Measurements from ENCODE around the gene UBE2G2. TPM values are rescaled to one million over a fixed set of nuclear protein-coding genes. Genes with fewer than 3 reads are reported as not detected.

UBE2G2 gene
- total RNA-seq, 1 experiment from 2014 or later, result 117 TPM

GRCh38 chr21:44814498-44815023, 12.9 kb upstream of the UBE2G2 start:
- ATAC-seq, result no peak
- CTCF ChIA-PET, result interaction anchor here (1.1 to 1.4 kb wide), 2 partner anchors 13 to 14 kb away, joined by 3 to 4 read pairs; partner anchors contain the start of gene UBE2G2
- TF ChIP-seq EMX1 (CRISPR knock-in tag; IDR thresholded peaks at IDR 0.05) (no peak), ZNF219 (CRISPR knock-in tag; IDR thresholded peaks at IDR 0.05; ENCODE audit: borderline replicate concordance) (no peak), NR3C1 (CRISPR knock-in tag; conservative IDR thresholded peaks at IDR 0.05; ENCODE audit: low read depth) (no peak), ZNF423 (CRISPR knock-in tag; IDR thresholded peaks at IDR 0.05) (no peak), MAX (CRISPR knock-in tag; IDR thresholded peaks at IDR 0.05) (no peak), E2F4 (CRISPR knock-in tag; IDR thresholded peaks at IDR 0.05; ENCODE audit: borderline replicate concordance, low read depth) (no peak), ZNF121 (CRISPR knock-in tag; IDR thresholded peaks at IDR 0.05) (no peak), RELA (CRISPR knock-in tag; IDR thresholded peaks at IDR 0.05; ENCODE audit: borderline replicate concordance) (no peak), CBFB (CRISPR knock-in tag; IDR thresholded peaks at IDR 0.05; ENCODE audit: low read depth) (no peak), SP1 (CRISPR knock-in tag; conservative IDR thresholded peaks at IDR 0.05) (no peak), IRF1 (CRISPR knock-in tag; IDR thresholded peaks at IDR 0.05) (no peak), IRF2 (CRISPR knock-in tag; IDR thresholded peaks at IDR 0.05; ENCODE audit: borderline replicate concordance, low read depth) (no peak), PRRX2 (CRISPR knock-in tag; IDR thresholded peaks at IDR 0.05) (no peak), AFF4 (CRISPR knock-in tag; IDR thresholded peaks at IDR 0.05; ENCODE audit: borderline replicate concordance) (no peak), PREB (CRISPR knock-in tag; IDR thresholded peaks at IDR 0.05; ENCODE audit: borderline replicate concordance) (no peak), RORB (CRISPR knock-in tag; IDR thresholded peaks at IDR 0.05) (no peak), SMAD3 (CRISPR knock-in tag; IDR thresholded peaks at IDR 0.05; ENCODE audit: borderline replicate concordance) (no peak), ETV6 (CRISPR knock-in tag; IDR thresholded peaks at IDR 0.05) (no peak), ESRRA (CRISPR knock-in tag; IDR thresholded peaks at IDR 0.05; ENCODE audit: borderline replicate concordance) (no peak)
- peaks cover 3% of the 10 kb centered on the region for H3K9me3 Mint-ChIP-seq
- H3K27ac Mint-ChIP-seq, result no peak overlapping the region
- POLR2A ChIA-PET, result no interaction called here
- peaks cover 7% of the 10 kb centered on the region for H3K27me3 Mint-ChIP-seq (ENCODE audit: low read depth)
- no peak overlapping the region for H3K4me3 Mint-ChIP-seq
- peaks cover 10% of the 10 kb centered on the region for H3K4me1 Mint-ChIP-seq
- DNase-seq (ENCODE audit: low spot score), result no peak
- H3K36me3 Mint-ChIP-seq, result peaks cover 15% of the 10 kb centered on the region

GRCh38 chr21:44813727-44814126, 12.1 kb upstream of the UBE2G2 start:
- no peak for TF ChIP-seq SOX15 (CRISPR knock-in tag; IDR thresholded peaks at IDR 0.05)
- TF ChIP-seq GABPB1 (CRISPR knock-in tag; IDR thresholded peaks at IDR 0.05), result no peak
- no peak for TF ChIP-seq NFATC4 (CRISPR knock-in tag; IDR thresholded peaks at IDR 0.05)
- TF ChIP-seq TEAD4 (CRISPR knock-in tag; IDR thresholded peaks at IDR 0.05), result no peak
- no peak for TF ChIP-seq ZBTB43 (CRISPR knock-in tag; IDR thresholded peaks at IDR 0.05)
- TF ChIP-seq SMAD4 (CRISPR knock-in tag; IDR thresholded peaks at IDR 0.05), result no peak
- no peak for TF ChIP-seq FOXK1 (CRISPR knock-in tag; IDR thresholded peaks at IDR 0.05)
- no peak for TF ChIP-seq ZSCAN18 (CRISPR knock-in tag; IDR thresholded peaks at IDR 0.05)
- no peaks in the 10 kb centered on the region for H3K9me3 Mint-ChIP-seq
- no peak overlapping the region for H3K27ac Mint-ChIP-seq
- H3K4me1 Mint-ChIP-seq, result peaks cover 10% of the 10 kb centered on the region
- ChIA-PET CTCF (no interaction called here), POLR2A (no interaction called here)
- DNase-seq (ENCODE audit: low spot score) (no peak), ATAC-seq (no peak)
- peaks cover 18% of the 10 kb centered on the region for H3K36me3 Mint-ChIP-seq
- no peak overlapping the region for H3K4me3 Mint-ChIP-seq
- H3K27me3 Mint-ChIP-seq (ENCODE audit: low read depth), result no peaks in the 10 kb centered on the region
